Ammon's horn (tissue), 1 donor: ENCODE data around the gene PIERCE2.
"Not testable (repeated sequence)": the region's sequence is repeated elsewhere in the genome, so short reads cannot be mapped to it uniquely, and the experiment has no call there.

ENCODE experiments used
- DNase-seq: peaks from one replicate; pipeline ENCODE4 v3.0.0-alpha.2; 2016; ENCODE audit warnings: low spot score

The PIERCE2 gene, protein sequence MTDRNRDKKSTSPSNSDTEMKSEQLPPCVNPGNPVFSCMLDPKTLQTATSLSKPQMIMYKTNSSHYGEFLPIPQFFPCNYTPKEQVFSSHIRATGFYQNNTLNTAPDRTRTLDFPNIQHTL

DNA sequence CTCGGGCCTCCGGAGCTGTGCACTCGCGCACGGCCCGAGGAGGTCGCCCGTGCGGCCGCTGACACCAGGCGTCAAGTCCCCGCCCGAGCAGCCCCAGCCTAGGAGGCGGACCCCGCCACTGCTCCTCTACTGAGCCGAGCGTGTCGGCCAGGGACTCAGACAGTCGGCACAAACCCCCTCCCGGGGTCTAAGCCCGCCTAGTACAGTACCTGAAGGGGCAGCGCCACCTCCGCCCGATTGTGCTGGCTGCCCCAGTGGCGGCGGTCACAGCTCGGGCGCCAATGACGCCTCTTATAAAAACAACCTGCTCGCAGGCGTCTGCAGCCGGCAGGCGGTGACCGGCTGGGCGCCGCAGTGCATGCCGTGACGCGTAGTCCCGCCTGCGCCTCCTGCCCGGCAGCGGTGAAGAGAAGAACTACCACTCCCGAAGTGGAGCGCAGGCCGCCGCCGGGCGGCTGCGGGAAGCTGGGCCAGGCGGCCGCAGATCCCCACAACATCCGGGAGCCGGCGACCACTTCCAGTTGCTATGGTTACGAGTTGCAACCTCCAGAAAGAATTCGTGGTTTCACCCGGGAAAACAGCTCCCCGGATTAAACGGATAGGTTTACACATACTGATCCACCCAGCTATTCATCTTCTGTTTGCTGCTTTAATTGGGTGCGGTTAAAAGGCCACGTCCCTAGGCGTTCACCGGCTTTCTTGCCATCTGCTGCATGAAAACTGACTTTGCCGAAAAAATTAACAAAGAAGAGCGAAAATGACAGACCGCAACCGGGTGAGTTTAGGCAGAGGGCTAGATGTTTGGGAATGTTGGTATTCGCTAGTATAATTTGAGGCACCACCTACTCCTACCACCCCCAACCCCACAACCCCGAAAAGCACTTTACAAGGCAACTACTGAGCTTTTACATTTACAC lies at the start of gene PIERCE2, which contains the start of gene CCPG1:
Gene PIERCE2 (plus strand): TSS at position 484 of the 917 bp plus-strand sequence. CDS start 274 bp downstream, at position 758.
Gene CCPG1 (minus strand): TSS at position 348 of the 917 bp plus-strand sequence. CDS start 18,935 bp downstream, outside the sequence.
- peak; percentile 95 for DNase-seq

DNA sequence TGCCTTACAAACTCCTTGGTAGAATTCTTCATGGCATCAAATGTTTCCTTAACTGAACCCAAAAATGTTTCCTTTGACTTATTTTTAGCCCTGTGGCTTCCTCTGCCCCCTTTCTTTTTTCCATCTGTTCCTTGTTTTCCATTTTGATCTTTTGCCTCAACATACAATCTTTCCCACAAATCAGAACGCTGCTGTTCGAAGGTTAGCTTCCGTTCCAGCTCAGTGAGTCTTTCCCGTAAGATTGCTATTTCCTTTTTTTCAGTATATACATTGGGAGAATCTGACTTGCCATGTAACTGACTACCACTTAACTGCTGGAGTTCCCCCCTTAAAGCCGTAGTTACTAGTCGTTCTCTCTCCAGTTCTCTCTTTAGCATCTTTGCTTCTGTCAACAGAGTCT lies 48.0 kb upstream of the PIERCE2 start:
- DNase-seq: no peak

DNA sequence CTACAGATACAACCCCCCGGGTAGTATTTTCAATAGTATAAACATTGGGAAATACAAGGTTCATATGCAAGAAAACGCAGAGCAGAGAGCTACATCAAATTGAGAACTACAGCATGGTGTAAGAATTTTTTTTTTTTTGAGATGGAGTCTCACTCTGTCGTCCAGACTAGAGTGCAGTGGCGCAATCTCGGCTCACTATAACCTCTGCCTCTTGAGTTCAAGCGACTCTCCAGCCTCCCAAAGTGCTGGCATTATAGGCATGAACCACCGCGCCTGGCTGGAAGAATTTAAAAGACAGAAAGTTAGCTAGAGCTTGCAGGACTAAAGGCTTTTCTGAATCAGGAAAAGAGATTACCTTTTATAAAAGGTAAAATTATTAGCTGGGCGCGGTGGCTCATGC lies 47.2 kb upstream of the PIERCE2 start:
- DNase-seq: no peak

DNA sequence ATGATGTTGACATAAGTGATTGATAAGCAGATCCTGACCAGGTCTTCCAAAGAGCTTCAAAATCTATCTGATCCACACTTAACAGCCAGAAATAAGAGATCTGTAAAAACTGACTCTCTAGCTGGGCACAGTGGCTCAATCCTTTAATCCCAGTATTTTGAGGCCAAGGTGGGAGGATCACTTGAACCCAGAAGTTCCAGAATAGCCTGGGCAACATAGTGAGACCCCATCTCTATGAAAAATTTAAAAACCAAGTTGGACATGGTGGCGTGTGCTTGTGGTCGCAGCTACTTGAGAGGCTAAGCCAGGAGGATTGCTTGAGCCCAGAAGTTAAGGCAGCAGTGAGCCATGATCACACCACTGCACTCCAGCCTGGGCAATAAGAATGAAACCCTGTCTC lies 45.7 kb upstream of the PIERCE2 start:
- DNase-seq: no peak

DNA sequence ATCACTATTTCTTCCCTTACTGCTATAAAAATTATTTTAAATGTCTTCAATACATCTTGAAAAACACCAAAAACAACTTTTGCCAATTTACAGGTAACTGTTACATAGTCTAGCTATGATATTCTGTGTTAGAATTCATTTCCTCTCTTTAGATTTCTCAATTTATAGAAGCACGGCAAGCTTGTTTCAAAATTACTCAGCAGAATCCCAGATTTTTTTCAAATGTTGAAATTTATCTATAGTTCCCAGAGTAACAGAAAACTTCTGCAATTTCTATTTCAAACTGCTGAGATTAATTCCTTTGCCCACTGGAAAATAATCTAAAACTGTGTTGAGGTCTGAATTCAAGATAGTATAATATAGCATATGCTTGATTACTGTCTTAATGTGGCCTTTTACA lies 41.3 kb upstream of the PIERCE2 start:
- DNase-seq: no peak

- no peak for DNase-seq
Measured at GRCh38 chr15:55372701-55373440, 35.4 kb upstream of the PIERCE2 start.

DNA sequence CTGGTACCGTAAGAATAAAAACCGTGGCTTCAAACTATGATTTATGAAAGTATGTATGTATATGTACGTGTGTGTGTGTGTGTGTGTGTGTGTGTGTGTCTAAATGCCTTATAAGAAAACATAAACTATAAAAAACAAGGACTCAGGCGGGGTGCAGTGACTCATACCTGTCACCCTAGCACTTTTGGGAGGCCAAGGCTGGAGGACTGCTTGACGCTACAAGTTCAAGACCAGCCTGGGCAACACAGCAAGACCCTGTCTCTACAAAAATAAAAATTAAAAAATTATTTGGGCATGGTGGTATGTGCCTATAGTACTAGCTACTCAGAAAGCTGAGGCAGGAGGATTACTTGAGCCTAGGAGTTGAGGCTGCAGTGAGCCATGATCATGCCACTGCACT lies 29.2 kb upstream of the PIERCE2 start:
- DNase-seq: no peak

- DNase-seq: no peak
Measured at GRCh38 chr15:55381595-55381994, 26.7 kb upstream of the PIERCE2 start.

- DNase-seq: no peak
Measured at GRCh38 chr15:55383687-55384086, 24.6 kb upstream of the PIERCE2 start.

- no peak for DNase-seq
Measured at GRCh38 chr15:55387027-55387426, 21.3 kb upstream of the PIERCE2 start.

DNA sequence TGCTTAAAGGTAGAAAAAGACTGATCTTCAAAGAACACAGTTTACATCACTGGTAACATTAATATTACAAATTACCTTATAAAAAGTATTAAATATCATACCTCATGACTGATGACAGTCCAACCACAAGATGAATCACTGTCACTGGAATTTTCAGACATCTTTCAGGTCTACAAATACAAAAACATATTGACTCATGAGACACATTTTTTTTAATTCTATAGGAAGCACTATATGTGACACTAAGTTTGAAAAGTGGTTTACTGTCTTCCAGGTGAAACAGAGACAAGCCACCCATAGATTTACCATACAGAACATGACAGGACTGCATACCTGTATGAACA lies 19.1 kb upstream of the PIERCE2 start:
- DNase-seq: no peak

DNA sequence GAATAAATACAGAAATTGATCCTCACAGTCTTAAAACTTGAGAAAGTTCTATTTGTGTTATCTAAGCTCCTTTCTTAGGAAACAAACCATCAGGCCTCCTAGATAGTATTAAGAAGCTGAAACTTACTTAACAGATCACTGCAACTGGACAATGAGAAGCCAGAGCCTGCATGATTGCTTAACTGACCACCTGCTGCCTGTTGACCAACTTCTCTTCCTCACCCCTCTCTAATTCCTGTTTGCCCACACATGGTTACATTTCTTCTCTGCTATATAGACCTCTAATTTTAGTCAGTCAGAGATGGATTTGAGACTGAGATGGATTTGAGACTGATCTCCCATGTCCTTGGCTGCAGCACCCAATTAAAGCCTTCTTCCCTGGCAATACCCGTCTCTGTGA lies 13.6 kb upstream of the PIERCE2 start:
- DNase-seq: no peak

DNA sequence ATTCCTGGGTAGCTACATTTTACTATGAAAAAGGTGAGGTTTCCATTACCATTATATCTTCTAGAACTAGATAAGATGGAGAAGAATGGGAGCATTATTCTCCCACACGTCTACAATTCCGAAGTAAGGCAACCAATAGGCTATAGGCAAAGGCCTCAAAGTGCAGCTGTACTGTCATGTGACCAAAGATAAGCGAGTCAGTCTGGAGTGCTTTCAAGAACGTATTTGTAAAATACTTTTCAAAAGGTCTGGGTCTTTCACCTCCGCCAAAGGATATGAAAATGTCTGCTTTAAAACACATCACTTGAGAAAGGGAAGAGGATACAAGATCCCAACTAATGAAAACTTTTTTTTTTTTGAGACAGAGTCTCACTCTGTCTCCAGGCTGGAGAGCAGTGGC lies 10.1 kb upstream of the PIERCE2 start:
- DNase-seq: no peak

- DNase-seq: not testable (repeated sequence)
Measured at GRCh38 chr15:55400050-55400449, 8.2 kb upstream of the PIERCE2 start.

DNA sequence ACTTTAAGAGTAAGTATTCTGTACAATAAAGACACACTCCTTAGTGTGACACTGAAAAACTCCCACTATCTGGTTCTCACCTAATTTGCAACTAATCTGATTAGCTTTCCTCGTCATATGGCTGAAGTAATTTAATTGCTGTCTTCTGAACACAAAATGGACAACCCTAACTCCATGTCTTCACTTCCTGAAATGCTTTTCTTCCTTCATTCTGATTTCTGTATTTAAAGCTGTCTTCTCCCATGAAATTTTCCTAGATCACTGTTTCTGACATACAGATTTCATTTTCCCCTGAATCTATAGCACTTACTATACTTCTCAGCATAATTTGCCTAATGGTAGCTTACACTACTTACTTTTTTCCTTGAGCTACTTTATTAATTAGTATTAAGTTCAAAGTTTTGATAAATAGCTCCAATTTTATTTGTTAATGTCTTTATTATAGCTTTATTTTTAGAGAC lies 6.5 kb upstream of the PIERCE2 start:
- DNase-seq: no peak

DNA sequence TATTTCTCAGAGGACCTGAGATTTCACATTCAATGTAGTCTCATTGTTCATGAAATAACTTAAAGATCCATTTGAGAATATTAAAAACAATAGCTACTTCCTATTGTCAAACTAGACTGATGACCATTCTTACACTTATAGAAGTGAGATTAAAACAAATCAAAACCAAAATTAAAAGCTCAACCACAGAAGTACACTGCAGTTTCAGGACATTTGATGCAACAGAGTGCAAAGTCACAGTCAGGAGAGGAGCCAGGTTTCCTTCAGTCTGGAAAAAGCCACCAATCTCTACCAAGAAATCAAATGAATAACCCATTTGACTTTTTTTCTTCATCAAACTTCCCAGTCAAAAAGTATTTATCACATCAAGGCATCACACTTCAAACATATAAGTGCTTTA lies 5.6 kb upstream of the PIERCE2 start:
- DNase-seq: no peak

DNA sequence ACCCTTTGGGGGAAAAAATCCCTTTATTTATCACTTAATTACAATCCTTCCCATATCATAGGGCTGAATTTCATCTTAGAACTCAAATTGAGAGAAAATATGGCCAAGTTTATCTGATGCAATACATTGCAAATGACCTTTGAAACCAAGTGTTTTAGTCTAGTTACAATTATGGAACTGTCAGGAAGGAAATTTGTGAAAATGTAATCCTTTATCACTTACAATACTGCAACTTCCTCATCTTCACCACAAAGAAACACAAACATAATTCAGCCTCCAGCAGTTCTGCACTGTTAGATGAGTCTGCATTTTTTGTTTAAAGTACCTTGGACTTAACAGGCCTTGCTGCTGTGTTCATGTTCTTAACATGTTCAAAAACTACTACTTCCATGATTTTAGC lies 4.8 kb upstream of the PIERCE2 start:
- no peak for DNase-seq

GRCh38 chr15:55407498-55408011 lies 740 bp upstream of the PIERCE2 start:
- DNase-seq: no peak

DNA sequence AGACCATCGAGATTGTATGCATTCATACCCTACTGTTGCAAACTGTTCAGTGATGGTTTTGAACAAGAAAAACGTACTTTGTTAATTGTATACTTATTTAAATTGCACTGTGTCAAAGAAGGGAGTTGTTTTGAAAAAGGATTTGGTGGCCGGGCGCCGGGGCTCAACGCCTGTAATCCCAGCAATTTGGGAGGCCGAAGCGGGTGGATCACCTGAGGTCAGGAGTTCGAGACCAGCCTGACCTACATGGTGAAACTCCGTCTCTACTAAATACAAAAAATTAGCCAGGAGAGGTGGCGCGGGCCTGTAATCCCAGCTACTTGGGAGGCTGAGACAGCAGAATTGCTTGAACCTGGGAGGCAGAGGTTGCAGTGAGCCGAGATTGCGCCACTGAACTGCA lies 681 bp downstream of the PIERCE2 start:
- not testable (repeated sequence) for DNase-seq

GRCh38 chr15:55417678-55418077 lies 9.4 kb downstream of the PIERCE2 start:
- not testable (repeated sequence) for DNase-seq

DNA sequence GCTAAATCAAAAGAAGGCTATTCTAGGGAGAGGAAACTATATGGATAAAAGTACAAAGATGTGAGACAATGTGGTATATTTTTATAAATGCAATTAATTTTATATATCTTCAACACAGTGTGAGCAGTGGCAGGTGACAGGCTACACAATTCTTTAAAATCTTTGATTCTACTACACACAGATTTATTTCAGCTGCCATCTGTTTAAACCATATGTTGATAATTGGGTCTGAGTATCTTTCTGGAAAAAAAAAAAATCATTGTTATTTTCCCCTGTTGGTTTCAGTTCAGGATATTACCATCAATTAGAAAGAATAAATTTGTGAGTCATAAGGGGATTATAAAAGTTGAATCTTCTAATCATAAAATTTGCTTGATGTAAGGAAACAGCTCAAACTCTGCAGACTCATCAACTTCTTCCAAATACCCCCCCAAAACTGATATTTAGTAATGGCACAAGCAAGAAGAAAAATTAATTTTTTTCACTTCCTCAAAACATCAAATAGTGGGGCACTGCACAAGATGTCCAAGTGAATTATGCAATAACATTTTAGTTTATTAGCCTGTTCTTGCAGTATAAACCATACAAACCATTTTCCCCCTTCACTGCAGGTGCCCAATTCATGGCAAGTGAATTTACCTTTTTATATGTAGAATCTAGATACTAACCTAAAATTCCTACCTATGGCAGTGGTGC lies 12.0 kb downstream of the PIERCE2 start:
- DNase-seq: no peak

- no peak for DNase-seq
Measured at GRCh38 chr15:55422089-55422488, 13.8 kb downstream of the PIERCE2 start.
